Effector memory CD8-positive, alpha-beta T cell (primary cell): ENCODE results near the gene KLF8.
A peak's percentile ranks its signal among the peaks of the same experiment; 100 is the strongest.

Experiments
- ATAC-seq: fragments of 150-1000 bp; cut with Tn5 transposase; replicated peaks from 2 replicates; pipeline ENCODE4 v1.10.0; 2021; ENCODE audit warnings: mild to moderate bottlenecking, moderate library complexity
- DNase-seq, 3 experiments: peaks; one replicate each; pipeline ENCODE4 v3.0.0; 2021
- H3K27ac Mint-ChIP-seq, 2 donors: one replicate each; pipeline ENCODE4 v1.8.0; 2022; ENCODE audit warnings: mild to moderate bottlenecking in 2 of 2, mixed read lengths in 2 of 2, moderate library complexity in 2 of 2
- H3K27me3 Mint-ChIP-seq, 2 donors: one replicate each; pipeline ENCODE4 v1.8.0; 2022; ENCODE audit warnings: mixed read lengths in 2 of 2
- H3K36me3 Mint-ChIP-seq: one replicate; pipeline ENCODE4 v1.8.0; 2022; ENCODE audit warnings: mild to moderate bottlenecking, moderate library complexity, mixed read lengths; ENCODE audit not compliant: insufficient read depth
- H3K4me1 Mint-ChIP-seq, 2 donors: one replicate each; pipeline ENCODE4 v1.8.0; 2022; ENCODE audit warnings: low read depth in 2 of 2, mixed read lengths in 2 of 2
- H3K4me3 Mint-ChIP-seq, 2 donors: one replicate each; pipeline ENCODE4 v1.8.0; 2022; ENCODE audit warnings: mild to moderate bottlenecking in 2 of 2, mixed read lengths in 2 of 2, moderate library complexity in 2 of 2
- H3K9me3 Mint-ChIP-seq, 2 donors: one replicate each; pipeline ENCODE4 v1.8.0; 2022; ENCODE audit warnings: mixed read lengths in 2 of 2

KLF8 gene

GRCh38 chrX:56253832-56254703 is 21.9 kb downstream of the KLF8 start:
- no peak overlapping the region for H3K27ac Mint-ChIP-seq
- H3K36me3 Mint-ChIP-seq, result no peaks in the 10 kb centered on the region
- no peak for DNase-seq
- no peak overlapping the region for H3K4me3 Mint-ChIP-seq
- no peaks in the 10 kb centered on the region for H3K4me1 Mint-ChIP-seq
- no peaks in the 10 kb centered on the region for H3K27me3 Mint-ChIP-seq
- H3K9me3 Mint-ChIP-seq, result no peaks in the 10 kb centered on the region
- no peak for ATAC-seq

- H3K4me1 Mint-ChIP-seq, result no peaks in the 10 kb centered on the region
- no peaks in the 10 kb centered on the region for H3K9me3 Mint-ChIP-seq
- no peaks in the 10 kb centered on the region for H3K36me3 Mint-ChIP-seq
- ATAC-seq (no peak), DNase-seq (no peak)
- no peak overlapping the region for H3K4me3 Mint-ChIP-seq
- H3K27ac Mint-ChIP-seq, result no peak overlapping the region
- H3K27me3 Mint-ChIP-seq, result no peaks in the 10 kb centered on the region
Measured at GRCh38 chrX:56268888-56269287, 36.7 kb downstream of the KLF8 start.

GRCh38 chrX:56278692-56279091 is 46.5 kb downstream of the KLF8 start:
- no peaks in the 10 kb centered on the region for H3K27me3 Mint-ChIP-seq
- peaks cover 3% of the 10 kb centered on the region for H3K36me3 Mint-ChIP-seq
- H3K27ac Mint-ChIP-seq, result no peak overlapping the region
- DNase-seq (no peak), ATAC-seq (no peak)
- H3K9me3 Mint-ChIP-seq, result no peaks in the 10 kb centered on the region
- no peak overlapping the region for H3K4me3 Mint-ChIP-seq
- no peaks in the 10 kb centered on the region for H3K4me1 Mint-ChIP-seq

DNA sequence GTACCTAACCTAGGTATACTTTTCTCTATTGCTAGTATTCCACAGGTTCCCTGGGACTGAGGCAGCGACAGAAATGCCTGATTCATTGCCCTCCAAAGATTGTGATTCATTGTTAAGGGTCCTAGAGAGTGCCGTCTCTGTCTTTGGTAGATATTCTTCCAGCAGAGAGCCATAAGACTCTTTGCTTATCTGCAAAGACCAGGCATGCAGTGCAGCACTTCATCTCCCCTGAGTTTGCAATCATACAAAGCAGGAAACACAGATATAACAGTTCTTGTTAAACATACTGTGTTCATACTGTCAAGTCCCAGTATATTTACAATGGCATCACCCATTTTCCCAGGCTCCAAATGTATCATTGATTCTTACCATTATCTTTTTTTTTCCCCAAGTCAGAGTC is 47.7 kb downstream of the KLF8 start:
- H3K4me3 Mint-ChIP-seq, result no peak overlapping the region
- H3K27me3 Mint-ChIP-seq, result no peaks in the 10 kb centered on the region
- H3K9me3 Mint-ChIP-seq, result no peaks in the 10 kb centered on the region
- H3K36me3 Mint-ChIP-seq, result peaks cover 3% of the 10 kb centered on the region
- H3K27ac Mint-ChIP-seq, result no peak overlapping the region
- ATAC-seq (no peak), DNase-seq (no peak)
- H3K4me1 Mint-ChIP-seq, result no peaks in the 10 kb centered on the region

DNA sequence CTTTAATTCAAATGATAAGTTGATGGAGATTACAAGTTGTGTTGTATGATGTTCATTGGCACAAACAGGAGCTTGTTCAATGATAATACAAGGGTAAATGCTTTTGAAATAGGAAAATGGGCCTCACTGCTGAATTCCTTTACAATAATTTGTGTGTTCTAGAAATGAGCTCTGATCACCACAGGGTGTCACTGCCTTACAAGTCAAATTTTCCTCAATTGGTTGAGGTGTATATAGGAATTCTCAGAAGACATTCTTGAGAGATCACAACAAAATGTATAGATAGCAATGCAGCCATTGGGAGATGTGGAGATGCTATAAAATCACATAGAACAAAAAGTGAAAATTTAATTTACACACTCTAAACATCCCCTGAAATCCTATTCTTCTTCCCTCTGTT is 49.6 kb downstream of the KLF8 start:
- DNase-seq, result peak in 2 of 3 experiments; percentile 2 to 3
- Mint-ChIP-seq H3K27ac (peak overlapping the region in 1 of 2 donors; percentile 15), H3K9me3 (no peaks in the 10 kb centered on the region), H3K27me3 (no peaks in the 10 kb centered on the region), H3K36me3 (peaks cover 3% of the 10 kb centered on the region), H3K4me1 (no peaks in the 10 kb centered on the region), H3K4me3 (no peak overlapping the region)
- peak; percentile 53 for ATAC-seq

DNA sequence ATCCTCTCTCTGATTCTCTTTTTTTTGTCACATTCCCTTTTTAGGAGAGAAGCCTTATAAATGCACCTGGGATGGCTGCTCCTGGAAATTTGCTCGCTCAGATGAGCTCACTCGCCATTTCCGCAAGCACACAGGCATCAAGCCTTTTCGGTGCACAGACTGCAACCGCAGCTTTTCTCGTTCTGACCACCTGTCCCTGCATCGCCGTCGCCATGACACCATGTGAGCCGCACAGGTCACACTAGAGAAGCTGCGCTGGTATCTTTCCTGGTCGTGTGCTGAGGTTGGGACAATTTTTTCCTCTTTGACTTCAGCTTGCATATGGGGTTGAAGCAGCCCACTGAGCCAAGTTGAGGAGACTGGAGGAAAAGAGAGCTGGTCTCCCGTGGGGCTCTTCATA is 52.1 kb downstream of the KLF8 start:
- Mint-ChIP-seq H3K36me3 (no peaks in the 10 kb centered on the region), H3K4me1 (no peaks in the 10 kb centered on the region), H3K27me3 (no peaks in the 10 kb centered on the region), H3K9me3 (no peaks in the 10 kb centered on the region), H3K27ac (no peak overlapping the region), H3K4me3 (no peak overlapping the region)
- DNase-seq, result no peak
- no peak for ATAC-seq

- H3K4me1 Mint-ChIP-seq, result no peaks in the 10 kb centered on the region
- no peaks in the 10 kb centered on the region for H3K9me3 Mint-ChIP-seq
- peaks cover 0 to under 1% of the 10 kb centered on the region in 2 donors for H3K27me3 Mint-ChIP-seq
- ATAC-seq (no peak), DNase-seq (no peak)
- H3K27ac Mint-ChIP-seq, result no peak overlapping the region
- H3K4me3 Mint-ChIP-seq, result no peak overlapping the region
- H3K36me3 Mint-ChIP-seq, result no peaks in the 10 kb centered on the region
Measured at GRCh38 chrX:56288608-56289007, 56.5 kb downstream of the KLF8 start.

- DNase-seq, result no peak
- Mint-ChIP-seq H3K27ac (no peak overlapping the region), H3K27me3 (peaks cover 0 to 6% of the 10 kb centered on the region in 2 donors), H3K36me3 (no peaks in the 10 kb centered on the region), H3K4me3 (no peak overlapping the region), H3K4me1 (no peaks in the 10 kb centered on the region), H3K9me3 (no peaks in the 10 kb centered on the region)
- no peak for ATAC-seq
Measured at GRCh38 chrX:56289449-56289848, 57.3 kb downstream of the KLF8 start.

DNA sequence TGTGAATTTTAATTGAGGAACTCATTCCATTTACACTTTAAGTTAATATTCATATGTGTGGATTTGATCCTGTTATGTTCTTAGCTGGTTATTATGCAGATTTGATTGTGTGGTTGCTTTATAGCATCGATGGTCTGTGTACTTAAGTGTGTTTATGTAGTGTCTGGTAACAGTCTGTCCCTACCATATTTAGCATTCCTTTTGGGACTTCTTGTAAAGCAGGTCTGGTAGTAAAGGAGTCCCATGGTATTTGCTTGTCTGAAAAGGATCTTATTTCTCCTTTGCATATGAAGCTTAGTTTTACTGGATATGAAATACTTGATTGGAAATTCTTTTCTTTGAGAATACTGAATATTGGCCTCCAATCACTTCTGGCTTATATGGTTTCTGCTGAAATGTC is 76.6 kb downstream of the KLF8 start:
- ATAC-seq (no peak), DNase-seq (no peak)
- H3K27ac Mint-ChIP-seq, result no peak overlapping the region
- no peaks in the 10 kb centered on the region for H3K4me1 Mint-ChIP-seq
- H3K27me3 Mint-ChIP-seq, result peaks cover 0 to 12% of the 10 kb centered on the region in 2 donors
- no peak overlapping the region for H3K4me3 Mint-ChIP-seq
- H3K9me3 Mint-ChIP-seq, result no peaks in the 10 kb centered on the region
- no peaks in the 10 kb centered on the region for H3K36me3 Mint-ChIP-seq

GRCh38 chrX:56309881-56310280 is 77.7 kb downstream of the KLF8 start:
- ATAC-seq (no peak), DNase-seq (no peak)
- no peaks in the 10 kb centered on the region for H3K9me3 Mint-ChIP-seq
- H3K36me3 Mint-ChIP-seq, result no peaks in the 10 kb centered on the region
- peak overlapping the region in 1 of 2 donors; percentile 15 for H3K27ac Mint-ChIP-seq
- no peak overlapping the region for H3K4me3 Mint-ChIP-seq
- no peaks in the 10 kb centered on the region for H3K4me1 Mint-ChIP-seq
- peaks cover 0 to 12% of the 10 kb centered on the region in 2 donors for H3K27me3 Mint-ChIP-seq

- H3K4me3 Mint-ChIP-seq, result no peak overlapping the region
- ATAC-seq (no peak), DNase-seq (no peak)
- H3K27ac Mint-ChIP-seq, result no peak overlapping the region
- peaks cover 0 to 12% of the 10 kb centered on the region in 2 donors for H3K27me3 Mint-ChIP-seq
- H3K36me3 Mint-ChIP-seq, result no peaks in the 10 kb centered on the region
- H3K4me1 Mint-ChIP-seq, result no peaks in the 10 kb centered on the region
- no peaks in the 10 kb centered on the region for H3K9me3 Mint-ChIP-seq
Measured at GRCh38 chrX:56310581-56310980, 78.4 kb downstream of the KLF8 start.

DNA sequence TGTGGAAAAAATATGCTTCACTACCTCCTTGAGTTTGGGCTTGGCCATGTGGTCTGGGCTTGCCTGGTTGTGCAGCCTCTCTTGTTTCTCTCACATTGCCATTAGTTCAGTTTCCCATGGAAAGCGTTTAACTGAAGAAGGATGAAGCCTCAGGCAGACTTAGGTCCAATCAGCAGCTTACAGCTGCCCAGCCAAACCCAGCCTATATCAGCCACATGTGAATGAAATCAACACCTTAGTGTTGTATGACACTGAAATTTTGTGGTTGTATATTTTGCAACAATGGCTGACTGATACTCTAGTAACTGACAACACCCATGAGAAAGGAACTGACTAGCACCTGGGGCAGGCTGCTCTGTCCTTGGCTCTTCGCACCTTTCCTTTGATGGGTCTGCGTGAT is 81.2 kb downstream of the KLF8 start:
- no peak for DNase-seq
- H3K4me1 Mint-ChIP-seq, result no peaks in the 10 kb centered on the region
- no peaks in the 10 kb centered on the region for H3K9me3 Mint-ChIP-seq
- no peak overlapping the region for H3K27ac Mint-ChIP-seq
- H3K36me3 Mint-ChIP-seq, result no peaks in the 10 kb centered on the region
- peaks cover 0 to 11% of the 10 kb centered on the region in 2 donors for H3K27me3 Mint-ChIP-seq
- H3K4me3 Mint-ChIP-seq, result no peak overlapping the region
- ATAC-seq, result no peak

DNA sequence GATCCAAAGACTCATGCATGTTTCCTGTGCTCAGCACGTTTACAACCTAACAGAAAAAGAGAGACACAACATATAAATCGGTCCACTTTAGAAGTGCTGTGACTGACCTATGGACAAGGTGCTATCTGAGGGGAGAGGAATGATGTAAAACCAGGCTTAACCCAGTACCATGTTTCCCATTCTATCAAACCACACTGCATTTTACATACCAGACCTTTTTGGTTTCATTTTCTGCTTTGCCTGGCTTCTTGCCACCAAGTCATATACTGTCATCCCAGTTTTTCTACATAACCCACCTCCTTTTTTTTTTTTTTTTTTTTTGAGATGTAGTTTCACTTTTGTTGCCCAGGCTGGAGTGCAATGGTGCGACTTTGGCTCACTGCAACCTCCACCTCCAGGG is 82.2 kb downstream of the KLF8 start:
- H3K36me3 Mint-ChIP-seq, result no peaks in the 10 kb centered on the region
- DNase-seq (no peak), ATAC-seq (no peak)
- peak overlapping the region in 1 of 2 donors; percentile 14 for H3K4me3 Mint-ChIP-seq
- no peaks in the 10 kb centered on the region for H3K9me3 Mint-ChIP-seq
- H3K27ac Mint-ChIP-seq, result no peak overlapping the region
- H3K4me1 Mint-ChIP-seq, result no peaks in the 10 kb centered on the region
- peaks cover 0 to 3% of the 10 kb centered on the region in 2 donors for H3K27me3 Mint-ChIP-seq

GRCh38 chrX:56318076-56318475 is 85.9 kb downstream of the KLF8 start:
- DNase-seq (no peak), ATAC-seq (no peak)
- H3K36me3 Mint-ChIP-seq, result peaks cover 3% of the 10 kb centered on the region
- no peaks in the 10 kb centered on the region for H3K9me3 Mint-ChIP-seq
- H3K27me3 Mint-ChIP-seq, result no peaks in the 10 kb centered on the region
- H3K27ac Mint-ChIP-seq, result no peak overlapping the region
- no peak overlapping the region for H3K4me3 Mint-ChIP-seq
- H3K4me1 Mint-ChIP-seq, result no peaks in the 10 kb centered on the region
